GM12878 (cell line): ENCODE data around the gene PRKG1. TPM values are rescaled to one million over a fixed set of nuclear protein-coding genes. Genes with fewer than 3 reads are reported as not detected.

Experiments used
- CHD4 ChIP-seq: fragments of 200-600 bp; sonication (generic); IDR thresholded peaks from 2 replicates; pipeline ENCODE4 v1.6.1; 2016; ENCODE audit warnings: mild to moderate bottlenecking
- EZH2 ChIP-seq: IDR thresholded peaks from 2 replicates; pipeline ENCODE4 v1.6.1; 2012; ENCODE audit warnings: low read depth, mild to moderate bottlenecking, control low read depth, inconsistent platforms, low read length, borderline replicate concordance; ENCODE audit not compliant: control insufficient read depth
- SIN3A ChIP-seq: IDR thresholded peaks from 2 replicates; pipeline ENCODE4 v1.6.1; 2012; ENCODE audit warnings: low read depth, low read length, improper control_type of control experiment
- TAF1 ChIP-seq: IDR thresholded peaks from 2 replicates; pipeline ENCODE4 v1.6.1; 2011; ENCODE audit warnings: mild to moderate bottlenecking, low read depth, low read length, borderline replicate concordance
- WRNIP1 ChIP-seq: IDR thresholded peaks from 2 replicates; pipeline ENCODE4 v1.6.1; 2011; ENCODE audit warnings: low read depth, low read length, improper control_type of control experiment, borderline replicate concordance
- ZNF384 ChIP-seq: IDR thresholded peaks from 2 replicates; pipeline ENCODE4 v1.6.1; 2012; ENCODE audit warnings: low read depth, mild to moderate bottlenecking, low read length, improper control_type of control experiment, borderline replicate concordance
- polyA plus RNA-seq, 11 experiments: library from polyadenylated mRNA; depleted of rRNA in 4 of 11; unstranded in 6 of 11; stranded (reverse) in 5 of 11; fragments of >200 nt; fragmentation: Nextera tagmentation in 4 of 11; fragmentation: Illumina TruSeq in 1 of 11; extraction: Ambion mirVana in 4 of 11; extraction: Trizol in 1 of 11; gene quantifications; 1 replicate in 1 of 11; 2 replicates in 10 of 11; pipeline versions ENCODE4 v1.2.1 to v1.2.3, GENCODE V29; 2011 to 2016; ENCODE audit warnings: inconsistent platforms in 2 of 11, missing spikeins in 2 of 11, low read depth in 1 of 11
- total RNA-seq, 4 experiments: library from RNA; depleted of rRNA in 3 of 4; stranded (reverse); fragments of >200 nt in 3 of 4; fragmentation: Illumina TruSeq in 1 of 4; extraction: Trizol in 1 of 4; gene quantifications; 2 replicates each; pipeline versions ENCODE4 v1.2.1 to v1.2.3, GENCODE V29; 2013 to 2021
- TF ChIP-seq, protein P1 (sequence below): IDR thresholded peaks from 2 replicates; pipeline ENCODE4 v1.6.1; 2012; ENCODE audit warnings: improper control_type of control experiment, low read depth, low read length; ENCODE audit not compliant: insufficient replicate concordance

The PRKG1 gene
- total and polyA plus RNA-seq, 10 of the 15 experiments (the other 5 are each of a cell fraction or from before 2014, with no cell fraction given) = 0.04 to 0.05 TPM; not detected in 8

DNA sequence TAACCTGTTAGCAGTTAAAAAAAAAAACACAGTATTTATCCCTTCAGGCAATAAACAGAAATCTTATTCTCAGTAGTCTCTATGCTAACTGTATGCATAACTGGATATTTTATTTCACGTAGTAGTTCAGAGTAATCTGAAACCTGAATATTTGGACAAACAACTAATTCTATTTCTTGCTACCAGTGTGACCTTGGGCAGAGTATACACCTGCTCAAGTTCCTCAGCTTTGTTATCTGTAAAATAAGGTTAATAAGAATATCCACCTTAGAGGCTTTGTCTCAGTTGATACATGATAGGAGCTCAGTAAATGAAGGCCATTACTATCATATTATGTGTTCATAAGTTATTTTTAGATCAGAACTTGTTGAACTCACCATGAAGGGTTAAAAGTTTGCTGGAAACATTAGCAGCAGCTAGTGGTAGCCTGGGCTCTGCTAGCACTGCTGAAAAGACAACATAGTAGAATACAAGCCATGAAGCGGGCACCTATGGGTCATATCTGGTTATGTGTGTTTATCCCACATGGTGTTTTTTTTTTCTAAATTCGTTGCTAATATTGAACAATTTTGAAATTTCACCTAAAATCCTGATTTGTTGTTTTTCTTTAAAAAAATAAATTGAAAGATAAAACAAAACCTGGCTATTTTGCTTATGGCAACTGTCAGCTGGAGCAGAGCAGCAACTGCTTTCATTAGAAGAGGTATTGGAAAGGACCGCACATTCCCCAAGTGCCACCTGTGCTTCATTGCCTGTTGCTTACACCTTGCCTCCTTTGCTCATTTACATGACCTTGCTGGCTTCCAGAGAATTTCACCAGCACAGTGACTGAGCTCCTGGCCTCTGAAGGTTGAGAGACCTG lies 303.0 kb downstream of the PRKG1 start (continued):
- TF ChIP-seq, protein P1, sequence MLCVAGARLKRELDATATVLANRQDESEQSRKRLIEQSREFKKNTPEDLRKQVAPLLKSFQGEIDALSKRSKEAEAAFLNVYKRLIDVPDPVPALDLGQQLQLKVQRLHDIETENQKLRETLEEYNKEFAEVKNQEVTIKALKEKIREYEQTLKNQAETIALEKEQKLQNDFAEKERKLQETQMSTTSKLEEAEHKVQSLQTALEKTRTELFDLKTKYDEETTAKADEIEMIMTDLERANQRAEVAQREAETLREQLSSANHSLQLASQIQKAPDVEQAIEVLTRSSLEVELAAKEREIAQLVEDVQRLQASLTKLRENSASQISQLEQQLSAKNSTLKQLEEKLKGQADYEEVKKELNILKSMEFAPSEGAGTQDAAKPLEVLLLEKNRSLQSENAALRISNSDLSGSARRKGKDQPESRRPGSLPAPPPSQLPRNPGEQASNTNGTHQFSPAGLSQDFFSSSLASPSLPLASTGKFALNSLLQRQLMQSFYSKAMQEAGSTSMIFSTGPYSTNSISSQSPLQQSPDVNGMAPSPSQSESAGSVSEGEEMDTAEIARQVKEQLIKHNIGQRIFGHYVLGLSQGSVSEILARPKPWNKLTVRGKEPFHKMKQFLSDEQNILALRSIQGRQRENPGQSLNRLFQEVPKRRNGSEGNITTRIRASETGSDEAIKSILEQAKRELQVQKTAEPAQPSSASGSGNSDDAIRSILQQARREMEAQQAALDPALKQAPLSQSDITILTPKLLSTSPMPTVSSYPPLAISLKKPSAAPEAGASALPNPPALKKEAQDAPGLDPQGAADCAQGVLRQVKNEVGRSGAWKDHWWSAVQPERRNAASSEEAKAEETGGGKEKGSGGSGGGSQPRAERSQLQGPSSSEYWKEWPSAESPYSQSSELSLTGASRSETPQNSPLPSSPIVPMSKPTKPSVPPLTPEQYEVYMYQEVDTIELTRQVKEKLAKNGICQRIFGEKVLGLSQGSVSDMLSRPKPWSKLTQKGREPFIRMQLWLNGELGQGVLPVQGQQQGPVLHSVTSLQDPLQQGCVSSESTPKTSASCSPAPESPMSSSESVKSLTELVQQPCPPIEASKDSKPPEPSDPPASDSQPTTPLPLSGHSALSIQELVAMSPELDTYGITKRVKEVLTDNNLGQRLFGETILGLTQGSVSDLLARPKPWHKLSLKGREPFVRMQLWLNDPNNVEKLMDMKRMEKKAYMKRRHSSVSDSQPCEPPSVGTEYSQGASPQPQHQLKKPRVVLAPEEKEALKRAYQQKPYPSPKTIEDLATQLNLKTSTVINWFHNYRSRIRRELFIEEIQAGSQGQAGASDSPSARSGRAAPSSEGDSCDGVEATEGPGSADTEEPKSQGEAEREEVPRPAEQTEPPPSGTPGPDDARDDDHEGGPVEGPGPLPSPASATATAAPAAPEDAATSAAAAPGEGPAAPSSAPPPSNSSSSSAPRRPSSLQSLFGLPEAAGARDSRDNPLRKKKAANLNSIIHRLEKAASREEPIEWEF = no peak
- TF ChIP-seq EZH2 (no peak), ZNF384 (no peak), CHD4 (no peak), WRNIP1 (no peak), SIN3A (no peak), TAF1 (no peak)
